Activated CD8-positive, alpha-beta T cell treated with anti-CD3 and anti-CD28 coated beads, Interleukin-2, amount 10 ng/mL, durations not matched to agents 7 days and 5 days (primary cell): ENCODE measurements around the gene ITGAE. TPM values are rescaled to one million over a fixed set of nuclear protein-coding genes. Genes with fewer than 3 reads are reported as not detected.
A peak's percentile ranks its signal among the peaks of the same experiment; 100 is the strongest.

Experiments
- ATAC-seq: fragments of 150-1000 bp; cut with Tn5 transposase; one replicate; pipeline ENCODE4 v1.10.0; 2021; ENCODE audit warnings: moderate library complexity
- CTCF ChIA-PET: fragments of 350-600 bp; sonication (Branson Sonifier 250); formaldehyde crosslinking; loops from one replicate; lab custom pipeline; 2021; ENCODE audit warnings: antibody characterized with exemption; lab: Charles Lee
- POLR2A ChIA-PET: fragments of 350-600 bp; sonication (Branson Sonifier 250); formaldehyde crosslinking; loops from one replicate; lab custom pipeline; 2021; ENCODE audit warnings: antibody characterized with exemption; lab: Charles Lee
- DNase-seq: peaks from one replicate; pipeline ENCODE4 v3.0.0-alpha.2; 2020
- H3K27ac Mint-ChIP-seq: one replicate; pipeline ENCODE4 v1.8.0; 2021; ENCODE audit warnings: mild to moderate bottlenecking, mixed read lengths
- H3K27me3 Mint-ChIP-seq: one replicate; pipeline ENCODE4 v1.8.0; 2021; ENCODE audit warnings: low read depth, mixed read lengths
- H3K36me3 Mint-ChIP-seq: one replicate; pipeline ENCODE4 v1.8.0; 2021; ENCODE audit warnings: low read depth, mixed read lengths
- H3K4me1 Mint-ChIP-seq: one replicate; pipeline ENCODE4 v1.8.0; 2021; ENCODE audit warnings: low read depth, mixed read lengths
- H3K4me3 Mint-ChIP-seq: one replicate; pipeline ENCODE4 v1.8.0; 2021; ENCODE audit warnings: mild to moderate bottlenecking, mixed read lengths
- H3K9me3 Mint-ChIP-seq: one replicate; pipeline ENCODE4 v1.8.0; 2022; ENCODE audit warnings: mixed read lengths; ENCODE audit not compliant: insufficient read depth
- total RNA-seq, 2 experiments: library from RNA; stranded (reverse); gene quantifications; one replicate each; pipeline ENCODE4 v1.2.3, GENCODE V29; 2021

The ITGAE gene
- total RNA-seq, 2 experiments from 2014 or later = 22.9 to 23.2 TPM

GRCh38 chr17:3759597-3760216 lies 41.3 kb downstream of the ITGAE start:
- H3K4me1 Mint-ChIP-seq = peaks cover 38% of the 10 kb centered on the region
- POLR2A ChIA-PET = interaction anchor here (0.9 to 1.3 kb wide), 2 partner anchors 8 to 10 kb away, joined by 3 to 4 read pairs; no protein-coding TSS in a partner anchor
- H3K36me3 Mint-ChIP-seq = peaks cover 22% of the 10 kb centered on the region
- no peak for DNase-seq
- H3K27me3 Mint-ChIP-seq = peaks cover 2% of the 10 kb centered on the region
- ATAC-seq = no peak
- CTCF ChIA-PET = interaction anchor here (2.5 kb wide), 1 partner anchor 21 kb away, joined by 13 read pairs; no protein-coding TSS in a partner anchor
- peaks cover 12% of the 10 kb centered on the region for H3K9me3 Mint-ChIP-seq
- no peak overlapping the region for H3K4me3 Mint-ChIP-seq
- H3K27ac Mint-ChIP-seq = no peak overlapping the region

GRCh38 chr17:3755335-3756030 lies 45.5 kb downstream of the ITGAE start:
- no peak for ATAC-seq
- POLR2A ChIA-PET = interaction anchor here (0.7 kb wide), 1 partner anchor 32 kb away, joined by 3 read pairs; the partner anchor contains the start of gene HASPIN
- Mint-ChIP-seq H3K27ac (no peak overlapping the region), H3K9me3 (peaks cover 6% of the 10 kb centered on the region), H3K4me3 (peak overlapping the region; percentile 13), H3K4me1 (peaks cover 42% of the 10 kb centered on the region), H3K36me3 (peaks cover 11% of the 10 kb centered on the region), H3K27me3 (peaks cover 2% of the 10 kb centered on the region)
- DNase-seq = no peak
- CTCF ChIA-PET = interaction anchor here (2.3 kb wide), 1 partner anchor 18 kb away, joined by 9 read pairs; no protein-coding TSS in a partner anchor

GRCh38 chr17:3754458-3755334 lies 46.3 kb downstream of the ITGAE start:
- DNase-seq = peak; percentile 77
- Mint-ChIP-seq H3K4me1 (peaks cover 50% of the 10 kb centered on the region), H3K36me3 (peaks cover 6% of the 10 kb centered on the region), H3K4me3 (no peak overlapping the region), H3K27ac (no peak overlapping the region), H3K9me3 (peaks cover 1% of the 10 kb centered on the region), H3K27me3 (no peaks in the 10 kb centered on the region)
- POLR2A ChIA-PET = interaction anchor here (0.6 kb wide), 1 partner anchor 153 kb away, joined by 3 read pairs; no protein-coding TSS in a partner anchor
- CTCF ChIA-PET = interaction anchor here (0.9 to 2.3 kb wide), 2 partner anchors 17 to 89 kb away, joined by 3 to 9 read pairs; no protein-coding TSS in a partner anchor
- ATAC-seq = peak; percentile 78

GRCh38 chr17:3754066-3754457 lies 46.9 kb downstream of the ITGAE start:
- DNase-seq = no peak
- Mint-ChIP-seq H3K27me3 (no peaks in the 10 kb centered on the region), H3K36me3 (peaks cover under 1% of the 10 kb centered on the region), H3K4me1 (peaks cover 53% of the 10 kb centered on the region), H3K4me3 (no peak overlapping the region), H3K9me3 (no peaks in the 10 kb centered on the region), H3K27ac (no peak overlapping the region)
- POLR2A ChIA-PET = interaction anchor here (0.6 kb wide), 1 partner anchor 152 kb away, joined by 3 read pairs; no protein-coding TSS in a partner anchor
- no peak for ATAC-seq
- CTCF ChIA-PET = interaction anchor here (0.9 to 2.5 kb wide), 3 partner anchors 7 to 90 kb away, joined by 3 to 18 read pairs (median 3); no protein-coding TSS in a partner anchor

GRCh38 chr17:3753624-3754023 lies 47.4 kb downstream of the ITGAE start:
- ChIA-PET CTCF (interaction anchor here (0.9 to 2.5 kb wide), 4 partner anchors 7 to 91 kb away, joined by 3 to 18 read pairs (median 3); no protein-coding TSS in a partner anchor), POLR2A (interaction anchor here (0.6 kb wide), 1 partner anchor 151 kb away, joined by 3 read pairs; no protein-coding TSS in a partner anchor)
- no peak overlapping the region for H3K27ac Mint-ChIP-seq
- no peaks in the 10 kb centered on the region for H3K36me3 Mint-ChIP-seq
- ATAC-seq (no peak), DNase-seq (no peak)
- H3K9me3 Mint-ChIP-seq = no peaks in the 10 kb centered on the region
- H3K4me1 Mint-ChIP-seq = peaks cover 57% of the 10 kb centered on the region
- H3K27me3 Mint-ChIP-seq = no peaks in the 10 kb centered on the region
- H3K4me3 Mint-ChIP-seq = no peak overlapping the region

GRCh38 chr17:3751836-3752235 lies 49.2 kb downstream of the ITGAE start:
- H3K36me3 Mint-ChIP-seq = no peaks in the 10 kb centered on the region
- no peak overlapping the region for H3K4me3 Mint-ChIP-seq
- H3K4me1 Mint-ChIP-seq = peaks cover 55% of the 10 kb centered on the region
- no peak for ATAC-seq
- POLR2A ChIA-PET = interaction anchor here (0.9 kb wide), 1 partner anchor 9 kb away, joined by 4 read pairs; no protein-coding TSS in a partner anchor
- peaks cover 3% of the 10 kb centered on the region for H3K27me3 Mint-ChIP-seq
- CTCF ChIA-PET = interaction anchor here (2.0 to 2.8 kb wide), 4 partner anchors 14 to 75 kb away, joined by 6 to 34 read pairs (median 17); no protein-coding TSS in a partner anchor
- H3K27ac Mint-ChIP-seq = no peak overlapping the region
- H3K9me3 Mint-ChIP-seq = no peaks in the 10 kb centered on the region
- no peak for DNase-seq

- Mint-ChIP-seq H3K4me3 (peak overlapping the region; percentile 54), H3K27ac (peak overlapping the region; percentile 86), H3K36me3 (no peaks in the 10 kb centered on the region), H3K27me3 (peaks cover 5% of the 10 kb centered on the region), H3K4me1 (peaks cover 55% of the 10 kb centered on the region), H3K9me3 (no peaks in the 10 kb centered on the region)
- peak; percentile 87 for ATAC-seq
- POLR2A ChIA-PET = no interaction called here
- CTCF ChIA-PET = interaction anchor here (2.0 to 2.8 kb wide), 3 partner anchors 13 to 76 kb away, joined by 6 to 34 read pairs (median 16); no protein-coding TSS in a partner anchor
- peak; percentile 83 for DNase-seq
These were observed 50.1 kb downstream of the ITGAE start for GRCh38 chr17:3750926-3751325.

- H3K4me1 Mint-ChIP-seq = peaks cover 50% of the 10 kb centered on the region
- H3K27me3 Mint-ChIP-seq = peaks cover 5% of the 10 kb centered on the region
- no peaks in the 10 kb centered on the region for H3K36me3 Mint-ChIP-seq
- no peaks in the 10 kb centered on the region for H3K9me3 Mint-ChIP-seq
- ChIA-PET CTCF (interaction anchor here (1.4 to 2.8 kb wide), 3 partner anchors 8 to 76 kb away, joined by 4 to 34 read pairs (median 16); no protein-coding TSS in a partner anchor), POLR2A (no interaction called here)
- ATAC-seq = no peak
- no peak for DNase-seq
- peak overlapping the region; percentile 86 for H3K27ac Mint-ChIP-seq
- H3K4me3 Mint-ChIP-seq = no peak overlapping the region
These were observed 50.7 kb downstream of the ITGAE start for GRCh38 chr17:3750296-3750695.

GRCh38 chr17:3748576-3748975 lies 52.4 kb downstream of the ITGAE start:
- H3K4me3 Mint-ChIP-seq = no peak overlapping the region
- peak overlapping the region; percentile 44 for H3K27ac Mint-ChIP-seq
- H3K4me1 Mint-ChIP-seq = peaks cover 44% of the 10 kb centered on the region
- H3K27me3 Mint-ChIP-seq = peaks cover 5% of the 10 kb centered on the region
- DNase-seq (no peak), ATAC-seq (no peak)
- ChIA-PET POLR2A (no interaction called here), CTCF (interaction anchor here (1.0 kb wide), 1 partner anchor 79 kb away, joined by 3 read pairs; no protein-coding TSS in a partner anchor)
- no peaks in the 10 kb centered on the region for H3K9me3 Mint-ChIP-seq
- no peaks in the 10 kb centered on the region for H3K36me3 Mint-ChIP-seq

GRCh38 chr17:3747805-3748204 lies 53.2 kb downstream of the ITGAE start:
- Mint-ChIP-seq H3K9me3 (no peaks in the 10 kb centered on the region), H3K4me3 (no peak overlapping the region), H3K27me3 (peaks cover 5% of the 10 kb centered on the region), H3K36me3 (peaks cover 2% of the 10 kb centered on the region), H3K4me1 (peaks cover 44% of the 10 kb centered on the region), H3K27ac (no peak overlapping the region)
- POLR2A ChIA-PET = no interaction called here
- ATAC-seq (no peak), DNase-seq (no peak)
- CTCF ChIA-PET = interaction anchor here (1.0 to 1.3 kb wide), 2 partner anchors 10 to 80 kb away, joined by 3 to 5 read pairs; no protein-coding TSS in a partner anchor

- Mint-ChIP-seq H3K9me3 (no peaks in the 10 kb centered on the region), H3K4me1 (peaks cover 34% of the 10 kb centered on the region), H3K27me3 (peaks cover 5% of the 10 kb centered on the region), H3K27ac (no peak overlapping the region), H3K4me3 (no peak overlapping the region), H3K36me3 (peaks cover 11% of the 10 kb centered on the region)
- DNase-seq = no peak
- ChIA-PET CTCF (no interaction called here), POLR2A (no interaction called here)
- ATAC-seq = no peak
These were observed 55.9 kb downstream of the ITGAE start for GRCh38 chr17:3745071-3745470.
